Measurements from ENCODE around the gene KRTAP10-5. TPM values are rescaled to one million over a fixed set of nuclear protein-coding genes. Genes with fewer than 3 reads are reported as not detected.

The KRTAP10-5 gene
- total RNA-seq, 4 donors from 2014 or later = not detected

- no peak overlapping the region for H3K27ac ChIP-seq
- in situ Hi-C loops (cut with MboI; ENCODE audit: low sequenced_read_pairs in 4 of 4) (no loop called here), intact Hi-C loops (cut with DNase I; ENCODE audit: low total_unique reads) (no loop called here)
- peaks cover 7 to 15% (median 13%) of the 10 kb centered on the region in 3 donors for H3K27me3 ChIP-seq
- H3K36me3 ChIP-seq = no peaks in the 10 kb centered on the region
- no peak for TF ChIP-seq CTCF (IDR thresholded peaks at IDR 0.05 in 4 of 5, conservative IDR thresholded peaks at IDR 0.05 in 1 of 5)
- no peak for TF ChIP-seq POLR2A (IDR thresholded peaks at IDR 0.05)
- H3K9me3 ChIP-seq = no peaks in the 10 kb centered on the region
- H3K4me3 ChIP-seq = no peak overlapping the region
- DNase-seq (no peak), ATAC-seq (no peak)
- H3K4me1 ChIP-seq = no peaks in the 10 kb centered on the region
Measured at GRCh38 chr21:44533891-44534627, 46.3 kb downstream of the KRTAP10-5 start.

- ATAC-seq = no peak
Measured at GRCh38 chr21:44533121-44533890, 47.1 kb downstream of the KRTAP10-5 start.

GRCh38 chr21:44532712-44533111, 47.7 kb downstream of the KRTAP10-5 start:
- H3K36me3 ChIP-seq = no peaks in the 10 kb centered on the region

More at GRCh38 chr21:44533121-44533890, 47.1 kb downstream of the KRTAP10-5 start:
- no peaks in the 10 kb centered on the region for H3K4me1 ChIP-seq
- H3K36me3 ChIP-seq = no peaks in the 10 kb centered on the region
- peaks cover 6 to 13% (median 12%) of the 10 kb centered on the region in 3 donors for H3K27me3 ChIP-seq
- intact Hi-C loops (cut with DNase I; ENCODE audit: low total_unique reads) = no loop called here
- H3K9me3 ChIP-seq = no peaks in the 10 kb centered on the region
- no peak overlapping the region for H3K4me3 ChIP-seq
- H3K27ac ChIP-seq = no peak overlapping the region
- TF ChIP-seq POLR2A (IDR thresholded peaks at IDR 0.05) = no peak
- DNase-seq = no peak
- in situ Hi-C loops (cut with MboI; ENCODE audit: low sequenced_read_pairs in 4 of 4) = no loop called here

DNA sequence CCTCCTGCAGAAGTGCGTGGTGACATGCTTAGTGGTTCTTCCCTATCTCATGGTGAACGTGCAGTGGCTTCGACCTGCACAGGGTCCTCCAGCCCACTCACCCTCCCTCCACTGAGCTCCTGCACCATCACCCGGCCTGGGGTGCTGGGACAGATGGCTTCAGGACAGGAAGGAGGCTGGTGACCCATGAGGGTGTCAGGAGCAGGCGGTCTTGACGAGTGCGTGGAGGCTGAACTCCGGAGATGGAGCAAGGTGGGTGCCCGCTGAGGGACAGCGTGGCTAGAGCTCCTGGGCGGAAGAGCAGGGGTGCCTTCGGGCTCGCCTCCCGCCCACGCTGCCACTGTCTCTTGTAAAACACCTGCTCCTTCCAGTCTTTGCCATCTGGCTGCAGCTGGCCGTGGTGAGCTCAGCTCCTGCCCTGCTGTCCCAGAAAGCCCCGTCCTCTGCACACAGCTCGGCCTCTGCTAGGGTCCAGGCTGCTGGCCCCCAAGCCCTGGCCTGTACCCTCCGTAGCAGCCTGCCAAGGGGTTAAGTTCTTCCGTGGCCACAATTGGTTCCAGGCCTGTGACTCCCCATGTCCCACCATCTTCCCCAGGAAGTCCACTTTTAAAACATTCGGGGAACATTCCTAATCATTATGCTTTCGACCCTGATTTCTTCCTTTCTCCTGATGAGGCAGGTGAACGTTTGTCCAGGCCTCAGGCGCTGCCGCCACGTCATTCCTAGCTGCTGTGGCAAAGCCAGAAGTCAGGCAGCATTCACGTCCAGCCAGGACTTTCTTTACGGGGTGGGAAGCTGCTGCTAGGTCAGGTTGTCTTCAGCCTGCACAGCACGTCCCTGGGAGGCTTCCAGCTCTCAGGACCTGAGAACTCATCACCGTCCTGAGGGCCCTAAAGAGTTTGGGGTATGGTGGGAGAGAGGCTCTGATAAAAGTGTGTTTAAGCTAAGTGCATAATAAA, 48.5 kb downstream of the KRTAP10-5 start:
- Histone ChIP-seq H3K9me3 (no peaks in the 10 kb centered on the region), H3K27ac (no peak overlapping the region), H3K36me3 (no peaks in the 10 kb centered on the region), H3K4me3 (no peak overlapping the region), H3K4me1 (no peaks in the 10 kb centered on the region), H3K27me3 (peaks cover 2 to 13% (median 12%) of the 10 kb centered on the region in 3 donors)
- no peak for ATAC-seq
- intact Hi-C loops (cut with DNase I; ENCODE audit: low total_unique reads) = no loop called here
- no peak for TF ChIP-seq CTCF (IDR thresholded peaks at IDR 0.05 in 4 of 5, conservative IDR thresholded peaks at IDR 0.05 in 1 of 5)
- no peak for TF ChIP-seq POLR2A (IDR thresholded peaks at IDR 0.05)
- DNase-seq = no peak
- in situ Hi-C loops (cut with MboI; ENCODE audit: low sequenced_read_pairs in 4 of 4) = no loop called here

More at GRCh38 chr21:44532712-44533111, 47.7 kb downstream of the KRTAP10-5 start:
- Histone ChIP-seq H3K4me3 (no peak overlapping the region), H3K9me3 (no peaks in the 10 kb centered on the region), H3K4me1 (no peaks in the 10 kb centered on the region), H3K27ac (no peak overlapping the region), H3K27me3 (peaks cover 4 to 13% (median 12%) of the 10 kb centered on the region in 3 donors)
- in situ Hi-C loops (cut with MboI; ENCODE audit: low sequenced_read_pairs in 4 of 4) (no loop called here), intact Hi-C loops (cut with DNase I; ENCODE audit: low total_unique reads) (no loop called here)
- no peak for ATAC-seq
- TF ChIP-seq CTCF (IDR thresholded peaks at IDR 0.05 in 4 of 5, conservative IDR thresholded peaks at IDR 0.05 in 1 of 5) = no peak
- no peak for TF ChIP-seq POLR2A (IDR thresholded peaks at IDR 0.05)
- no peak for DNase-seq

Data from gastrocnemius medialis (tissue), 4 donors.